ENCODE data around the gene TMEM174. TPM values are rescaled to one million over a fixed set of nuclear protein-coding genes. Genes with fewer than 3 reads are reported as not detected.
A peak's percentile ranks its signal among the peaks of the same experiment; 100 is the strongest.

Gene TMEM174
- total RNA-seq, 1 donor = not detected

DNA sequence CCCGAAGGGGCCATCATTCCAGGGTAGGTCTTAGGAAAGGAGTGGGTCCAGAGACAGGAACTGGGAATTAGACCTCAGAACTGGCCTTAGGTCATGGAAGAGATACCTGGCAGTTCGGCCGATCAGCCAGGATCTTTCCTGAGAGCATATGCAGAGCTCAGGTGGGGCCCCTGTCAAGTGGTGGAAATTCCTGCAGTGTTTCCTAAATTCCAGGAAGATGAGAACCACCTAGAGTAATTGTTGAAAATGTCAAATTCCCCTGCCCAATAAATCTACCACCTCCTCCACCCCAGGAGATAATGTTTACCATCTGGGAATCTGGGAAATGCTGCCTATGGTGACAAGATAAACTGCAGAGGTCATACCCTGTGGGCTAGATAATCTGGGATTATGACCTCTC, 38.0 kb upstream of the TMEM174 start:
- Histone ChIP-seq H2AFZ (ENCODE audit: low read length) (no peak overlapping the region), H3K27ac (ENCODE audit: low read depth, low read length) (no peak overlapping the region), H3K4me2 (ENCODE audit: insufficient read depth, low read length) (no peak overlapping the region), H3K79me2 (ENCODE audit: insufficient read depth, low read length) (no peaks in the 10 kb centered on the region), H3K4me3 (ENCODE audit: insufficient read depth, low read length) (no peak overlapping the region), H3K27me3 (ENCODE audit: insufficient read depth, low read length) (peaks cover 2% of the 10 kb centered on the region), H3K9me3 (ENCODE audit: low read depth, low read length) (no peaks in the 10 kb centered on the region), H3K36me3 (ENCODE audit: insufficient read depth, low read length) (no peaks in the 10 kb centered on the region), H4K20me1 (ENCODE audit: insufficient read depth, low read length) (no peaks in the 10 kb centered on the region), H3K4me1 (ENCODE audit: insufficient read depth, low read length) (peaks cover 6% of the 10 kb centered on the region)
- TF ChIP-seq, protein P1, sequence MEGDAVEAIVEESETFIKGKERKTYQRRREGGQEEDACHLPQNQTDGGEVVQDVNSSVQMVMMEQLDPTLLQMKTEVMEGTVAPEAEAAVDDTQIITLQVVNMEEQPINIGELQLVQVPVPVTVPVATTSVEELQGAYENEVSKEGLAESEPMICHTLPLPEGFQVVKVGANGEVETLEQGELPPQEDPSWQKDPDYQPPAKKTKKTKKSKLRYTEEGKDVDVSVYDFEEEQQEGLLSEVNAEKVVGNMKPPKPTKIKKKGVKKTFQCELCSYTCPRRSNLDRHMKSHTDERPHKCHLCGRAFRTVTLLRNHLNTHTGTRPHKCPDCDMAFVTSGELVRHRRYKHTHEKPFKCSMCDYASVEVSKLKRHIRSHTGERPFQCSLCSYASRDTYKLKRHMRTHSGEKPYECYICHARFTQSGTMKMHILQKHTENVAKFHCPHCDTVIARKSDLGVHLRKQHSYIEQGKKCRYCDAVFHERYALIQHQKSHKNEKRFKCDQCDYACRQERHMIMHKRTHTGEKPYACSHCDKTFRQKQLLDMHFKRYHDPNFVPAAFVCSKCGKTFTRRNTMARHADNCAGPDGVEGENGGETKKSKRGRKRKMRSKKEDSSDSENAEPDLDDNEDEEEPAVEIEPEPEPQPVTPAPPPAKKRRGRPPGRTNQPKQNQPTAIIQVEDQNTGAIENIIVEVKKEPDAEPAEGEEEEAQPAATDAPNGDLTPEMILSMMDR (IDR thresholded peaks at IDR 0.05; ENCODE audit: extremely low read depth, low read depth, low read length) = no peak
- DNase-seq (ENCODE audit: insufficient read length, low spot score, missing footprints) = no peak

DNA sequence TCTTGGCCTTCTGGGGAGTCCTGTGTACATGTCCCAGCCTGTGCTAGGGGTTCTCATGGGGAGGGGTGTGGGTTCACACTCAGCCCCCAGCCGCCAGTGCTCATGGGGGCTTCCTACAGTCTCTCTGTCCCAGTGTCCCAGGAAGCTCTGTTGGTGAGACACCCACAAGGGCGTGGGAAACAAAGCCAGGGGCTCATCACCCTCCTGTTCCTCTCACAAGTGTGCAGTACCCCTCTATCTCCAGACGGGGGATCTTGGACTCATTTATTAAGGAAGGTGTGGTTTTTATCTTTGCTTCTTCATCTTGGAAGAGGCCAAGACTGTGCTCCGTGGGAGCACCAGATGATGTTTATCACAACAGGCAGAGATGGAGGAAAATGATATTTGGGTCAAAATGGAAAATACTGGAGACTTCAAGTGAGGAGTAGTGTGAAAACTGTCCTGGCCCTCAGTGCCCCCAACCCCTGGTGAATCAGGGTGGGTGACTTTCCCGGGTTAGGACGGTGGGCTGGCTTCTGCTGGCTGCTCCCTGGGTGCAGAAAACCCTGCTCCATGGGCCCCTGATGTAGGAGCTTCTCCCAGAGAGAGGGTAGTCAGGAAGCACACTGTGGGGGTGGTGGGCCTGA, 37.5 kb upstream of the TMEM174 start:
- TF ChIP-seq, protein P1 (IDR thresholded peaks at IDR 0.05; ENCODE audit: extremely low read depth, low read depth, low read length) = peak; percentile 50
- H3K36me3 ChIP-seq (ENCODE audit: insufficient read depth, low read length) = no peaks in the 10 kb centered on the region
- DNase-seq (ENCODE audit: insufficient read length, low spot score, missing footprints) = peak; percentile 70
- H3K79me2 ChIP-seq (ENCODE audit: insufficient read depth, low read length) = no peaks in the 10 kb centered on the region
- peaks cover 6% of the 10 kb centered on the region for H3K4me1 ChIP-seq (ENCODE audit: insufficient read depth, low read length)
- no peak overlapping the region for H2AFZ ChIP-seq (ENCODE audit: low read length)
- no peaks in the 10 kb centered on the region for H4K20me1 ChIP-seq (ENCODE audit: insufficient read depth, low read length)
- H3K27ac ChIP-seq (ENCODE audit: low read depth, low read length) = no peak overlapping the region
- H3K4me3 ChIP-seq (ENCODE audit: insufficient read depth, low read length) = no peak overlapping the region
- H3K27me3 ChIP-seq (ENCODE audit: insufficient read depth, low read length) = peaks cover 2% of the 10 kb centered on the region
- no peak overlapping the region for H3K4me2 ChIP-seq (ENCODE audit: insufficient read depth, low read length)
- no peaks in the 10 kb centered on the region for H3K9me3 ChIP-seq (ENCODE audit: low read depth, low read length)

DNA sequence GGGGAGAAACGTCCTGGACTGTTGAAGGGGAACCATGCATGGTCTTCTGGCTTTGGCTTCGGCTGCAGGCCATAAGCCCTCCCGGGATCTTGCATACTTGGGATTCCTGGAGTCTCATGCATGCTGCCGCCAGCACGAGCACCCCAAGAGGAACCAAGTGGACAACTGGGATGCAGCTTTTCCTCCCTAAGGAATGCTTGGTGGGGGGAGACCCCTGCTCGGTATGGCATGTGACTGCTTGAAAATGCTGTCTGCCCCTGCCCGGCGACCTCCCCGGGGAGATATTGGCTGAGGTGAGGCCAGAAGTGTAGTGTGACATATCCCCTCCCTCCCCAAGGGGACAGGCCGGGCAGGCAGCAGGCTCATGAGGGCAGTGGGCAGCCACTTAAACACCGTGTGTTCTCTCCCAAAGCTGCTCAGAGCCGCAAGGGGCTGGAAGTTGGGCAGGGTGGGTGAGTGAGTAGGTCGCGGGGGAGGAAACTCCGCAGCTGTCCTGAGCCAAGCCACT, 36.9 kb upstream of the TMEM174 start:
- no peak overlapping the region for H3K4me3 ChIP-seq (ENCODE audit: insufficient read depth, low read length)
- H3K27ac ChIP-seq (ENCODE audit: low read depth, low read length) = no peak overlapping the region
- H4K20me1 ChIP-seq (ENCODE audit: insufficient read depth, low read length) = no peaks in the 10 kb centered on the region
- H3K79me2 ChIP-seq (ENCODE audit: insufficient read depth, low read length) = no peaks in the 10 kb centered on the region
- no peaks in the 10 kb centered on the region for H3K9me3 ChIP-seq (ENCODE audit: low read depth, low read length)
- H2AFZ ChIP-seq (ENCODE audit: low read length) = no peak overlapping the region
- H3K36me3 ChIP-seq (ENCODE audit: insufficient read depth, low read length) = no peaks in the 10 kb centered on the region
- no peak for DNase-seq (ENCODE audit: insufficient read length, low spot score, missing footprints)
- H3K4me2 ChIP-seq (ENCODE audit: insufficient read depth, low read length) = no peak overlapping the region
- H3K4me1 ChIP-seq (ENCODE audit: insufficient read depth, low read length) = peaks cover 6% of the 10 kb centered on the region
- TF ChIP-seq, protein P1 (IDR thresholded peaks at IDR 0.05; ENCODE audit: extremely low read depth, low read depth, low read length) = no peak
- peaks cover 2% of the 10 kb centered on the region for H3K27me3 ChIP-seq (ENCODE audit: insufficient read depth, low read length)

DNA sequence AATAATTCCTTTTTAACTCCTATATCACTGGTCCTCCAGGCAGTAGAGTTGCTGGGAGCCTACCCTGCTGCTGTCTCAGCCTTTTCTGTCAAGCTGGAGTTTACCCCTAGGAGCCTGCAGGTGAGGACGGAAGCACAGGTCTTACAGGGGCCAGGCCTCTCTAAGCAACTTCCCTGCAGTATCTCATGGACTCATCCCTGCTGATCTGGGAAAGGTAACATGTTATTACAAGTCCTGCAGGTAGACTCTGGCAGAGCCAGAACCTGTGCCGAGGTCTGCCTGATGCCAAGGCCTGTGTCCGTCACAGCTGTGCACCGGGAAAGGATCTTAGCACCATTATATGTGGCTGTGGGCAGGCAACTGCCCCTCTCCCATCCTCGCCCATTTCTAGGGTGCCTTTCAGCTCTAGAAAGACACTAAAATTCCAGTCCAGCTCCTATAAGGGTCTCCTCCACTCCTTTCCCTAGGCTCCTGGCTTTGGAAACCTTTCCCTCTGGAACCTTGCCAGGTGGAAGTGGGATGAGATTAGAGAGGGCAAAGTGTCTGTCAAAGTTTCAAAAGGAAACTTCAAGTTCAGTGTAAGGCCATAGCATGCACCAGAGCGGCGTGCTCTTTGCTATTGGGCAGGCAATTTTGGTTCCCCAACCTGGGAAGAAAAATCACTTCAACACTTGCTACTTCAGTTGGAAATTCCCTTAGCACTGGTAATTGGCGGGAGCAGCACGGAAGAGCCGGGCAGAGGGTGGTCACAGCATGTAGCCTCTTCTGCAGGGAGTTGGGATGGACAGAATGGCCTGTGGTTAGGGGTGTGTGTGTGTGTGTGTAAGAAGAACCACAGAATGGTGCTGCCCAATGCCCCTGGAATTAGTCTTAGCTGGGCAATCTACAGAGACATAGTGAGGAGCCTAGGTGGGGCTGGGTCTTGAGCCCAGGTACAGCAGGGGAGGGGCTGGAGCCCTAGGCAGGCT, 35.1 kb upstream of the TMEM174 start:
- DNase-seq (ENCODE audit: insufficient read length, low spot score, missing footprints) = no peak

More for the DNA sequence above, 35.1 kb upstream of the TMEM174 start:
- Histone ChIP-seq H2AFZ (ENCODE audit: low read length) (no peak overlapping the region), H3K4me1 (ENCODE audit: insufficient read depth, low read length) (peaks cover 6% of the 10 kb centered on the region), H3K27ac (ENCODE audit: low read depth, low read length) (no peak overlapping the region), H3K36me3 (ENCODE audit: insufficient read depth, low read length) (no peaks in the 10 kb centered on the region), H3K79me2 (ENCODE audit: insufficient read depth, low read length) (no peaks in the 10 kb centered on the region), H3K27me3 (ENCODE audit: insufficient read depth, low read length) (peaks cover 2% of the 10 kb centered on the region), H4K20me1 (ENCODE audit: insufficient read depth, low read length) (no peaks in the 10 kb centered on the region), H3K4me2 (ENCODE audit: insufficient read depth, low read length) (no peak overlapping the region), H3K9me3 (ENCODE audit: low read depth, low read length) (no peaks in the 10 kb centered on the region), H3K4me3 (ENCODE audit: insufficient read depth, low read length) (no peak overlapping the region)
- TF ChIP-seq, protein P1 (IDR thresholded peaks at IDR 0.05; ENCODE audit: extremely low read depth, low read depth, low read length) = no peak
